Mesothelial cell of epicardium (in vitro differentiated cells): ENCODE measurements around the gene C1orf50. TPM values are rescaled to one million over a fixed set of nuclear protein-coding genes. Genes with fewer than 3 reads are reported as not detected.

ENCODE experiments used
- DNase-seq, 2 experiments: peaks; one replicate each; pipeline ENCODE4 v3.0.0; 2021; ENCODE audit warnings: low spot score in 2 of 2; ENCODE audit not compliant: unreplicated experiment in 2 of 2
- H3K27ac Mint-ChIP-seq: 2 replicates; pipeline ENCODE4 v1.8.0; 2021; ENCODE audit warnings: mixed read lengths
- H3K27me3 Mint-ChIP-seq: 2 replicates; pipeline ENCODE4 v1.8.0; 2021; ENCODE audit warnings: low read depth, mixed read lengths
- H3K36me3 Mint-ChIP-seq: 2 replicates; pipeline ENCODE4 v1.8.0; 2021; ENCODE audit warnings: mixed read lengths
- H3K4me1 Mint-ChIP-seq: 2 replicates; pipeline ENCODE4 v1.8.0; 2021; ENCODE audit warnings: mixed read lengths
- H3K4me3 Mint-ChIP-seq: 2 replicates; pipeline ENCODE4 v1.8.0; 2021; ENCODE audit warnings: mild to moderate bottlenecking, moderate library complexity, mixed read lengths
- H3K9me3 Mint-ChIP-seq: 2 replicates; pipeline ENCODE4 v1.8.0; 2021; ENCODE audit warnings: mixed read lengths
- total RNA-seq: library from RNA; stranded (reverse); gene quantifications from 3 replicates; pipeline ENCODE4 v1.2.1, GENCODE V29; 2021
- TF ChIP-seq, protein P1 (sequence below): fragments of 200-600 bp; sonication (generic); IDR thresholded peaks from one replicate; pipeline ENCODE4 v1.5.0; 2021; ENCODE audit warnings: antibody characterized with exemption; ENCODE audit not compliant: unreplicated experiment

Gene C1orf50
- total RNA-seq, 1 donor from 2014 or later, result 10.4 TPM

DNA sequence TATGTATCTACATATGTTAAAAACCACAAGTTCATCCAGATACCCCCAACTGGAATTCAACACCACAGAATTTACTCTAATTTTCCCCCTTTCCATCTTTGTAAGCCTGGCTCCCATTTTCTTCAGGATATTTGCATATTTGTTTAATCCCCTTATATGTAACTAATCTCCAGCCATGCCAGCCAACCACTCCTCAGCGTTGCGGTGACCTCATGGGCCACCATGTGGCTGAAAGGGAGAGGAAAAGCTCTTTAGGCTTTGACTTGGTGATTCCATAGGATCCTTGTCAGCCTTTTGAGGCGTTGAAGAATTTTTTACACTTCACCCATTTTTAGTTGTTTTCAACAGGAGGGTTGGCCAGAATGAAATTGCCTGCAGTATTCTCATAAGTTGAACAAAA, 37.0 kb upstream of the C1orf50 start:
- Mint-ChIP-seq H3K36me3 (no peaks in the 10 kb centered on the region), H3K9me3 (no peaks in the 10 kb centered on the region), H3K27me3 (no peaks in the 10 kb centered on the region), H3K4me3 (no peak overlapping the region), H3K4me1 (no peaks in the 10 kb centered on the region), H3K27ac (no peak overlapping the region)
- DNase-seq, result no peak
- TF ChIP-seq, protein P1, sequence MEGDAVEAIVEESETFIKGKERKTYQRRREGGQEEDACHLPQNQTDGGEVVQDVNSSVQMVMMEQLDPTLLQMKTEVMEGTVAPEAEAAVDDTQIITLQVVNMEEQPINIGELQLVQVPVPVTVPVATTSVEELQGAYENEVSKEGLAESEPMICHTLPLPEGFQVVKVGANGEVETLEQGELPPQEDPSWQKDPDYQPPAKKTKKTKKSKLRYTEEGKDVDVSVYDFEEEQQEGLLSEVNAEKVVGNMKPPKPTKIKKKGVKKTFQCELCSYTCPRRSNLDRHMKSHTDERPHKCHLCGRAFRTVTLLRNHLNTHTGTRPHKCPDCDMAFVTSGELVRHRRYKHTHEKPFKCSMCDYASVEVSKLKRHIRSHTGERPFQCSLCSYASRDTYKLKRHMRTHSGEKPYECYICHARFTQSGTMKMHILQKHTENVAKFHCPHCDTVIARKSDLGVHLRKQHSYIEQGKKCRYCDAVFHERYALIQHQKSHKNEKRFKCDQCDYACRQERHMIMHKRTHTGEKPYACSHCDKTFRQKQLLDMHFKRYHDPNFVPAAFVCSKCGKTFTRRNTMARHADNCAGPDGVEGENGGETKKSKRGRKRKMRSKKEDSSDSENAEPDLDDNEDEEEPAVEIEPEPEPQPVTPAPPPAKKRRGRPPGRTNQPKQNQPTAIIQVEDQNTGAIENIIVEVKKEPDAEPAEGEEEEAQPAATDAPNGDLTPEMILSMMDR, result no peak

GRCh38 chr1:42730988-42731387, 36.1 kb upstream of the C1orf50 start:
- Mint-ChIP-seq H3K9me3 (no peaks in the 10 kb centered on the region), H3K4me1 (no peaks in the 10 kb centered on the region), H3K36me3 (no peaks in the 10 kb centered on the region), H3K27ac (no peak overlapping the region), H3K4me3 (no peak overlapping the region), H3K27me3 (no peaks in the 10 kb centered on the region)
- TF ChIP-seq, protein P1, result no peak
- no peak for DNase-seq

- no peaks in the 10 kb centered on the region for H3K27me3 Mint-ChIP-seq
- no peaks in the 10 kb centered on the region for H3K9me3 Mint-ChIP-seq
- H3K4me1 Mint-ChIP-seq, result no peaks in the 10 kb centered on the region
- DNase-seq, result no peak
- no peak overlapping the region for H3K4me3 Mint-ChIP-seq
- TF ChIP-seq, protein P1, result no peak
- H3K36me3 Mint-ChIP-seq, result no peaks in the 10 kb centered on the region
- H3K27ac Mint-ChIP-seq, result no peak overlapping the region
Observed at GRCh38 chr1:42731585-42731984, 35.5 kb upstream of the C1orf50 start.

- Mint-ChIP-seq H3K4me1 (no peaks in the 10 kb centered on the region), H3K36me3 (no peaks in the 10 kb centered on the region), H3K4me3 (no peak overlapping the region), H3K27me3 (no peaks in the 10 kb centered on the region), H3K27ac (no peak overlapping the region), H3K9me3 (no peaks in the 10 kb centered on the region)
- TF ChIP-seq, protein P1, result no peak
- no peak for DNase-seq
Observed at GRCh38 chr1:42732126-42732680, 34.8 kb upstream of the C1orf50 start.

GRCh38 chr1:42733415-42734200, 33.4 kb upstream of the C1orf50 start:
- no peaks in the 10 kb centered on the region for H3K9me3 Mint-ChIP-seq
- H3K4me1 Mint-ChIP-seq, result no peaks in the 10 kb centered on the region
- H3K27ac Mint-ChIP-seq, result no peak overlapping the region
- no peaks in the 10 kb centered on the region for H3K36me3 Mint-ChIP-seq
- DNase-seq, result no peak
- no peak overlapping the region for H3K4me3 Mint-ChIP-seq
- no peaks in the 10 kb centered on the region for H3K27me3 Mint-ChIP-seq
- TF ChIP-seq, protein P1, result no peak
